HG02642 (cell line): ENCODE data around the gene SPATA24.
"Not testable (repeated sequence)": the region's sequence is repeated elsewhere in the genome, so short reads cannot be mapped to it uniquely, and the experiment has no call there.

Source experiments
- ATAC-seq: cut with Tn5 transposase; IDR thresholded peaks from one replicate; pipeline ENCODE4 v1.9.1; 2021; ENCODE audit warnings: mild to moderate bottlenecking; ENCODE audit not compliant: unreplicated experiment, poor library complexity

The SPATA24 gene

GRCh38 chr5:139395844-139396640 lies 7.8 kb downstream of the SPATA24 start:
- no peak for ATAC-seq

GRCh38 chr5:139394654-139395566 lies 9.0 kb downstream of the SPATA24 start, which contains the start of gene PROB1:
PROB1 (minus strand) TSS chr5:139395104; CDS start chr5:139395081, 23 bp downstream.
- ATAC-seq, result no peak

GRCh38 chr5:139394123-139394653 lies 9.7 kb downstream of the SPATA24 start:
- no peak for ATAC-seq

- no peak for ATAC-seq
Measured at GRCh38 chr5:139393497-139394122, 10.3 kb downstream of the SPATA24 start.

GRCh38 chr5:139392678-139393496 lies 11.0 kb downstream of the SPATA24 start:
- peak; percentile 52 for ATAC-seq

GRCh38 chr5:139392324-139392677 lies 11.6 kb downstream of the SPATA24 start:
- ATAC-seq, result no peak

GRCh38 chr5:139391570-139392323 lies 12.1 kb downstream of the SPATA24 start:
- peak; percentile 0 for ATAC-seq

- ATAC-seq, result no peak
Measured at GRCh38 chr5:139390639-139391569, 13.0 kb downstream of the SPATA24 start.

- peak; percentile 43 for ATAC-seq
Measured at GRCh38 chr5:139389701-139390638, 13.9 kb downstream of the SPATA24 start, which contains the start of gene MZB1. MZB1 (minus strand) TSS chr5:139389913; CDS start chr5:139389856, 57 bp downstream.

GRCh38 chr5:139388198-139388821 lies 15.6 kb downstream of the SPATA24 start:
- ATAC-seq, result no peak

GRCh38 chr5:139387611-139388197 lies 16.2 kb downstream of the SPATA24 start:
- no peak for ATAC-seq

- ATAC-seq, result not testable (repeated sequence)
Measured at GRCh38 chr5:139386956-139387355, 16.9 kb downstream of the SPATA24 start.

- no peak for ATAC-seq
Measured at GRCh38 chr5:139386050-139386438, 17.8 kb downstream of the SPATA24 start.

- ATAC-seq, result no peak
Measured at GRCh38 chr5:139385061-139386049, 18.5 kb downstream of the SPATA24 start.

- no peak for ATAC-seq
Measured at GRCh38 chr5:139384591-139385051, 19.3 kb downstream of the SPATA24 start.
